Adipocyte (in vitro differentiated cells): ENCODE results near the gene MDFIC2.
A peak's percentile ranks its signal among the peaks of the same experiment; 100 is the strongest.
"Not testable (repeated sequence)": the region's sequence is repeated elsewhere in the genome, so short reads cannot be mapped to it uniquely, and the experiment has no call there.

Source experiments
- DNase-seq: peaks from one replicate; pipeline ENCODE4 v3.0.0-alpha.2; 2015; ENCODE audit warnings: low read depth
- H3K27me3 ChIP-seq: replicated peaks from 2 replicates; pipeline ENCODE4 v1.7.0; 2013; ENCODE audit warnings: mild to moderate bottlenecking, low read length, moderate library complexity; ENCODE audit not compliant: control insufficient read depth, insufficient read depth
- H3K36me3 ChIP-seq: 2 replicates; pipeline ENCODE4 v1.7.0; 2013; ENCODE audit warnings: low read length, mild to moderate bottlenecking, moderate library complexity; ENCODE audit not compliant: control insufficient read depth, insufficient read depth, severe bottlenecking
- H3K4me1 ChIP-seq: 2 replicates; pipeline ENCODE4 v1.7.0; 2013; ENCODE audit warnings: mild to moderate bottlenecking, low read length, moderate library complexity; ENCODE audit not compliant: control insufficient read depth, insufficient read depth
- H3K4me3 ChIP-seq: 2 replicates; pipeline ENCODE4 v1.7.0; 2013; ENCODE audit warnings: mild to moderate bottlenecking, low read length, moderate library complexity
- H3K9ac ChIP-seq: 2 replicates; pipeline ENCODE4 v1.7.0; 2013; ENCODE audit warnings: mild to moderate bottlenecking, low read length, moderate library complexity
- H3K9me3 ChIP-seq: 2 replicates; pipeline ENCODE4 v1.7.0; 2013; ENCODE audit warnings: mild to moderate bottlenecking, low read length, moderate library complexity; ENCODE audit not compliant: control insufficient read depth

The MDFIC2 gene

GRCh38 chr3:70308760-70309159, 3.7 kb downstream of the MDFIC2 start:
- DNase-seq = peak; percentile 10
- H3K9me3 ChIP-seq = no peaks in the 10 kb centered on the region
- H3K9ac ChIP-seq = no peak overlapping the region
- no peaks in the 10 kb centered on the region for H3K27me3 ChIP-seq
- no peaks in the 10 kb centered on the region for H3K36me3 ChIP-seq
- H3K4me3 ChIP-seq = no peak overlapping the region
- no peaks in the 10 kb centered on the region for H3K4me1 ChIP-seq

GRCh38 chr3:70306736-70307135, 5.7 kb downstream of the MDFIC2 start:
- no peak overlapping the region for H3K9ac ChIP-seq
- H3K36me3 ChIP-seq = no peaks in the 10 kb centered on the region
- H3K27me3 ChIP-seq = no peaks in the 10 kb centered on the region
- no peak for DNase-seq
- no peaks in the 10 kb centered on the region for H3K4me1 ChIP-seq
- no peaks in the 10 kb centered on the region for H3K9me3 ChIP-seq
- no peak overlapping the region for H3K4me3 ChIP-seq

GRCh38 chr3:70298385-70298784, 14.1 kb downstream of the MDFIC2 start:
- peaks cover 10% of the 10 kb centered on the region for H3K4me1 ChIP-seq
- no peaks in the 10 kb centered on the region for H3K27me3 ChIP-seq
- no peak overlapping the region for H3K9ac ChIP-seq
- no peak for DNase-seq
- H3K36me3 ChIP-seq = no peaks in the 10 kb centered on the region
- H3K4me3 ChIP-seq = no peak overlapping the region
- H3K9me3 ChIP-seq = no peaks in the 10 kb centered on the region

- no peaks in the 10 kb centered on the region for H3K27me3 ChIP-seq
These were observed 21.3 kb downstream of the MDFIC2 start for GRCh38 chr3:70291097-70291482.

GRCh38 chr3:70290431-70291096, 21.9 kb downstream of the MDFIC2 start:
- not testable (repeated sequence) for H3K27me3 ChIP-seq, H3K4me3 ChIP-seq, H3K36me3 ChIP-seq, H3K4me1 ChIP-seq, DNase-seq, H3K9ac ChIP-seq, H3K9me3 ChIP-seq

More at GRCh38 chr3:70291097-70291482, 21.3 kb downstream of the MDFIC2 start:
- no peak overlapping the region for H3K9ac ChIP-seq
- H3K4me1 ChIP-seq = no peaks in the 10 kb centered on the region
- H3K4me3 ChIP-seq = no peak overlapping the region
- DNase-seq = no peak
- H3K36me3 ChIP-seq = no peaks in the 10 kb centered on the region
- H3K9me3 ChIP-seq = no peaks in the 10 kb centered on the region

GRCh38 chr3:70281663-70282062, 30.8 kb downstream of the MDFIC2 start:
- no peaks in the 10 kb centered on the region for H3K36me3 ChIP-seq
- no peak for DNase-seq

GRCh38 chr3:70277304-70277703, 35.1 kb downstream of the MDFIC2 start:
- H3K4me3 ChIP-seq = no peak overlapping the region
- H3K36me3 ChIP-seq = no peaks in the 10 kb centered on the region
- no peaks in the 10 kb centered on the region for H3K27me3 ChIP-seq
- DNase-seq = no peak
- no peaks in the 10 kb centered on the region for H3K4me1 ChIP-seq
- no peak overlapping the region for H3K9ac ChIP-seq
- peaks cover 5% of the 10 kb centered on the region for H3K9me3 ChIP-seq

More at GRCh38 chr3:70281663-70282062, 30.8 kb downstream of the MDFIC2 start:
- Histone ChIP-seq H3K4me3 (no peak overlapping the region), H3K9me3 (peaks cover 7% of the 10 kb centered on the region), H3K4me1 (no peaks in the 10 kb centered on the region), H3K9ac (no peak overlapping the region), H3K27me3 (no peaks in the 10 kb centered on the region)

GRCh38 chr3:70276901-70277300, 35.5 kb downstream of the MDFIC2 start:
- H3K36me3 ChIP-seq = no peaks in the 10 kb centered on the region
- no peaks in the 10 kb centered on the region for H3K27me3 ChIP-seq
- peaks cover 2% of the 10 kb centered on the region for H3K9me3 ChIP-seq
- DNase-seq = no peak
- no peak overlapping the region for H3K9ac ChIP-seq
- H3K4me3 ChIP-seq = no peak overlapping the region
- no peaks in the 10 kb centered on the region for H3K4me1 ChIP-seq

GRCh38 chr3:70273492-70273891, 38.9 kb downstream of the MDFIC2 start:
- Histone ChIP-seq H3K4me3 (no peak overlapping the region), H3K4me1 (no peaks in the 10 kb centered on the region), H3K9ac (no peak overlapping the region), H3K36me3 (no peaks in the 10 kb centered on the region), H3K27me3 (no peaks in the 10 kb centered on the region), H3K9me3 (no peaks in the 10 kb centered on the region)
- no peak for DNase-seq

GRCh38 chr3:70272798-70273197, 39.6 kb downstream of the MDFIC2 start:
- DNase-seq = no peak
- Histone ChIP-seq H3K27me3 (no peaks in the 10 kb centered on the region), H3K9ac (no peak overlapping the region), H3K36me3 (no peaks in the 10 kb centered on the region), H3K4me1 (no peaks in the 10 kb centered on the region), H3K9me3 (no peaks in the 10 kb centered on the region), H3K4me3 (no peak overlapping the region)

- H3K9ac ChIP-seq = no peak overlapping the region
- no peak for DNase-seq
- no peaks in the 10 kb centered on the region for H3K9me3 ChIP-seq
- no peak overlapping the region for H3K4me3 ChIP-seq
- no peaks in the 10 kb centered on the region for H3K4me1 ChIP-seq
- H3K36me3 ChIP-seq = no peaks in the 10 kb centered on the region
- no peaks in the 10 kb centered on the region for H3K27me3 ChIP-seq
These were observed 48.2 kb downstream of the MDFIC2 start for GRCh38 chr3:70264122-70264780.
